Right lobe of liver (tissue), 4 donors: ENCODE measurements around the gene CTNND2.
A peak's percentile ranks its signal among the peaks of the same experiment; 100 is the strongest.

ENCODE experiments used
- POLR2A ChIP-seq: fragments of 450-650 bp; IDR thresholded peaks from one replicate; pipeline ENCODE4 v1.6.1; 2017; ENCODE audit warnings: antibody characterized with exemption, mild to moderate bottlenecking
- TF ChIP-seq, protein P1 (sequence below), 4 donors: fragments of 200-600 bp in 3 of 4; fragments of 450-650 bp in 1 of 4; IDR thresholded peaks; one replicate each; pipeline versions ENCODE4 v1.5.1 to v1.8.0; 2016 to 2022; ENCODE audit warnings: antibody characterized with exemption in 4 of 4, mild to moderate bottlenecking in 2 of 4
- donor health status: DM: no; HTN: no; CAD: no.
- donor health status: DM: no; HTN: no; CAD: no.
- donor health status: DM: no; HTN: yes; CAD: no.

DNA sequence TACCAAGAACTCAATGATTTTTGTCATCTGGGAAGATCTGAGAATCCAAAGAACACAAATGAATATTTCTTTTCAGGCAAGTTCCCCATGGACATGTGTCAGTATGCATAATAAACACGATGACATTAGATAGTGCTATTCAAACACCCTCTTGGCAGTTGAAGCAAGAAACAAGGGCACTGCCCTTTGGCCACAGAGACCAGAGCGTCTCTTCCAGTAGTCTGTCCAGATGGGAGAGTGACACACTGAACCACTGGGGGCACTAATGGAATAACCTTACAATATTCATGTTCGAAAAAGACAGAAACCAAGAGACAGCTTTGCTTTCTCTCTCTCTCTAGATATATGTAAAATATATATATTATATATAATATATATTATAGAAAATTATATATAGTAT, 301.9 kb downstream of the CTNND2 start:
- TF ChIP-seq, protein P1, sequence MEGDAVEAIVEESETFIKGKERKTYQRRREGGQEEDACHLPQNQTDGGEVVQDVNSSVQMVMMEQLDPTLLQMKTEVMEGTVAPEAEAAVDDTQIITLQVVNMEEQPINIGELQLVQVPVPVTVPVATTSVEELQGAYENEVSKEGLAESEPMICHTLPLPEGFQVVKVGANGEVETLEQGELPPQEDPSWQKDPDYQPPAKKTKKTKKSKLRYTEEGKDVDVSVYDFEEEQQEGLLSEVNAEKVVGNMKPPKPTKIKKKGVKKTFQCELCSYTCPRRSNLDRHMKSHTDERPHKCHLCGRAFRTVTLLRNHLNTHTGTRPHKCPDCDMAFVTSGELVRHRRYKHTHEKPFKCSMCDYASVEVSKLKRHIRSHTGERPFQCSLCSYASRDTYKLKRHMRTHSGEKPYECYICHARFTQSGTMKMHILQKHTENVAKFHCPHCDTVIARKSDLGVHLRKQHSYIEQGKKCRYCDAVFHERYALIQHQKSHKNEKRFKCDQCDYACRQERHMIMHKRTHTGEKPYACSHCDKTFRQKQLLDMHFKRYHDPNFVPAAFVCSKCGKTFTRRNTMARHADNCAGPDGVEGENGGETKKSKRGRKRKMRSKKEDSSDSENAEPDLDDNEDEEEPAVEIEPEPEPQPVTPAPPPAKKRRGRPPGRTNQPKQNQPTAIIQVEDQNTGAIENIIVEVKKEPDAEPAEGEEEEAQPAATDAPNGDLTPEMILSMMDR (IDR thresholded peaks at IDR 0.05) = peak in 2 of 4 donors; percentile 18 to 21
- no peak for TF ChIP-seq POLR2A
